GM18508 (cell line): Measurements from ENCODE around the gene HOXA6.

Experiments
- ATAC-seq: cut with Tn5 transposase; IDR thresholded peaks from one replicate; pipeline ENCODE4 v1.9.1; 2021; ENCODE audit warnings: moderate number of reproducible peaks; ENCODE audit not compliant: insufficient read depth, unreplicated experiment

The HOXA6 gene

DNA sequence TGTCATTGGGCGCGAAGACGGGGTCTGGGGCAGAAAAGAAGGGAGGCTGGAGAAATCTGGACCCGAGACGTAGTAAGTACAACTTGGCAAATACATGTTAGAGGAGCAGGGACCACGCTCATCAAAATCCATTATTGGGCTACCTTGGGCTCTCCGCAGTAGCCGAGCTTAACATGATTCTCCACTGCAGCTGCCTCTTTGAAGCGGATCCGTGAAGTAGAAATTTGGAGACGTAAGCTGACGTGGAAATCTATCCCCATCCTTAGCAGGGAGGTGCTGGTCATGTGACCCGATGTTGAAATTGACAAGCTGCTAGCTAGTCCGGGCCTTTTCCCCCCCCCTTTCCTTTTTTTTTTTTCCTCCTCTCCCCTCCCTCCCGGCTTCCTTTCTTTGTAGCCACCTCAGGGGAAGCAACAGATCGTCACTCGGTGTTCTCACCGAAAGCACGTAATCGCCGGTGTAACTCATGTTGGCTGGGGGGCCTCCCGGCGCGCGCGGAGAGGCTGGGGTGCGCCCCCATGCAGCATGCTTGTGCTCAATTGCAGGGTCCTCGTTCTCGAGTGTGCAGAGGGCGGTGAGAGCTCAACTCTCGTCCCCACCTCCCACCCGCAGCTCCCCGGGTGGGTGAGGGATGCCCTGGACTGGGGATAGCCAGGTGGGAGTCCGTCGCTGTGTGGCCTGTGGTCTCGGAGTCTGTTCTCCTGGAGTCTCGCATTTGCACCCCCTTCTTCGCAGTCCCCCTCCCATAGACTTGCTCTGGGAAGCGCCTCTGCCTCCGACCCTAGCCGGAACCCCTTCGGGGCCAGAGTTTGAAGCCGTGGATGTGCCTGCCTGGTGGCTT, 37.7 kb upstream of the HOXA6 start, which contains the start of gene HOXA11:
HOXA11 (minus strand) TSS at position 220 of the 841 bp plus-strand sequence; CDS start at position 132, 88 bp downstream.
- ATAC-seq, result no peak

DNA sequence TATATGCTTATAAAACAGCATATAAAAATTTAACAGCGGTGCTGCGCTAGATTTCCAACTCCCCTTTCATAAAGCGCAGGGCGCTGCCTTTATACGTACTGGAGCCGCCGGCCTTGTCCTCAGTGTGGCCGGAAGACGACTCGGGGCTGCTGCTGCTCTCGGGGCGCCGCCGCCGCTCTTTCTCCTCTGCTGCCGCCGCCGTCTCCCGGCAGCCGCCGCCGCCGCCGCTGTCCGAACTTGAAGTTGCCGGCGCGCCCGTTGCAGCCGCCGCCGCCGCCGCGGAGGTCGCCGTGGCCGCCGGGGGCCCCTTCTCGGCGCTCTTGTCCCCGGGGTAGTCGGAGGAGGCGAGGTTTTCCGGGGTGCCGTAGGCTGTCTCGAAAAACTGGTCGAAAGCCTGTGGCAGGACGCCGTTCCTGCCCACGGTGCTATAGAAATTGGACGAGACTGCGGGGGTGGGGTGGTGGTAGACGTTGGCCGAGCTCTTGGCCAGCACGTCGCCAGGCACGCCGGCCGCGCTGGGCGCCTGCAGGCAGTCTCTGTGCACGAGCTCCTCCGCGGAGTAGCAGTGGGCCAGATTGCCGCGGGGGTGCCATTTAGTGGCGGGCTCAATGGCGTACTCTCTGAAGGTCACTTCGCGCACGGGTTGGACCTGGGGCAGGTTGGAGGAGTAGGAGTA, 36.9 kb upstream of the HOXA6 start:
- ATAC-seq, result no peak

DNA sequence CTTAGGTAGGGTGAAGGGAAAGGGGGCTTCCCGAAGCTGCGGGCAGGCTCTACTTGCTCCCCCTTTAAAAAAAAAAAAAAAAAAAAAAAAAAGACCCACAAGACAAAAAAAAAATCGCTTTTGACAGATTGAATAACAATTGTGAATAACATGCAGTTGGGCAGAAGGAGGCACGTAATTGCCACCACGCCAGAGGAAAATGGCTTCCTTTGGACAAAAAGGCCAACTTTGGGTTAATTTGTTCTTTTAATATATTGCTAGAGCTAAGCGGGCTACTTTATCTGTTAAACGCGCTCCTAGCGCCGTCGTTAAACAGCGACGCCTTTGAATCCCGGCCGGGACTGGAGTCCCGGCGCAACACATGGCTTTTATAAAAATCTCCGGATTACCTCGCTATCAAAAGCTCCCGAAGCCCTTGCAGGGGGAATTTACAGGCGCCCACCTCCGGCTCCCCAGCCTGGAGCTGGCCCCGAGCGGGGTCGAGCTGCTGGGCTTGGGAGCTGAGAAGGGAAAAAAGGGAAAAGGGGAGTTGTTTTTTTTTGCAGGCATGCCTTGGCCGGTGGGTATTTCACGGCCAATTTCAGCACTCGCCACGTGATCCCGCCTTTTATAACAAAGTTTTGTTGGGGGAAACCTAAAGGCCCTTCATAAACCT, 36.2 kb upstream of the HOXA6 start:
- ATAC-seq, result no peak

DNA sequence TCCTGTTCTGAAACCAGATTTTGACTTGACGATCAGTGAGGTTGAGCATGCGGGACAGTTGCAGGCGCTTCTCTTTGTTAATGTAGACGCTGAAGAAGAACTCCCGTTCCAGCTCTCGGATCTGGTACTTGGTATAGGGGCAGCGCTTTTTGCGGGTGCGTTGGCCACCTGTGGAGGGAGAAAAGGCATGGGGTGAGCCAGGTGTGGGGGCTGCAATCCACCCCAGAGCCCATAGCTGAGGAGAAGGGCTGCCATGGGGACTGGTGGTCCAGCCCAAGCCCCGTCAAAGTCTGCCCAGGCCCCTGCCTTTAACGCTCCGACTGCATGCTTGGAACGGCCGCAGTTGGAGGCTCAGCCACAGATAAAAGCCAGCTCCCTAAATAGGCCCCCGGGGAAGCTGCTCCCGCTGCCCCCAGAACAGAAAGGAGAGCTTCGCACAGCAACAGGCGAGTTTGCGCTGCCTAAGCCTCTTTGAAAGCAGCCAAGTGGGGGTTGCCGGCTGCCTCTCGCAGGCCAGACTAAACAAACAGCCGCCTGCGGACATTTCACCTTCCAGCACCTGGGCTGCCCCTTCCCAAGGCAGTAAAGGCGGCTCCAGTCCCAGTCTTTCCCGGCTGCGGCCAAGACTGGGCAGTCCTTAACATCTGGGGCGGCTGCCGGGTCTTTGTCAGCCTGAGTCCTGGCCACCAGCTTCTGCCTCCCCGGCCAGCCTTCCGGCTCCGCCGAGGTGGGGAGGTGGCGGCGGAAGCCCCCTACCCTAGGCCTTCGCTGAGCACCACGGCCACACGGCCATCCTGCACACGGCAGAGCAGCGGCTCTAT, 35.5 kb upstream of the HOXA6 start:
- ATAC-seq, result no peak

DNA sequence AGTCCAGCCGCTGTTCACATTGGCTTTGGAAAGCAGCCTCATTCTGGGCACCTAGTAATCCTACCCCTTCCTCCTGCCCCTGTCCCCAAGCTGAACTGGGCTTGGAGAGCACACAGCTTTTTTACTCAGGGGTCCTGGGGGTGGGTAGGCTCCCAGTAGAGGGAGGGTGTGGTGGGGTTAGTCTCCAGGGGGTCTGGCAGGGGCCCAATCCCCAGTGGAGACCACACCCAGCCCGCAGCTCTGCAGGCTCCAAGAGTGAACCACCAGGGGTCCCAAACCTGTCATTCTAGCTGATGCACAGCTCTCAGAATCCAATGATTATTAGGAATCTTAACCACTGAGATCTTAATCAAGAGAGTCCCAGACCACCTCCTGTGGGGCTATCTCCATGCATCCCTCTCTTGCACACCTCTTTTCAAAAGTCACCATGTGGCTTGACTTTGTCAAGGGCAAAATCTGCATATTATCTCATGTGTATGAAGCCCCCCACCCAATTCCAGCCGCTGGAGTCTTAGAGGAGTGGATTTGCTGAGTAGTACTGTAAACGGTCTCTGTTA, 34.8 kb upstream of the HOXA6 start:
- ATAC-seq, result no peak

DNA sequence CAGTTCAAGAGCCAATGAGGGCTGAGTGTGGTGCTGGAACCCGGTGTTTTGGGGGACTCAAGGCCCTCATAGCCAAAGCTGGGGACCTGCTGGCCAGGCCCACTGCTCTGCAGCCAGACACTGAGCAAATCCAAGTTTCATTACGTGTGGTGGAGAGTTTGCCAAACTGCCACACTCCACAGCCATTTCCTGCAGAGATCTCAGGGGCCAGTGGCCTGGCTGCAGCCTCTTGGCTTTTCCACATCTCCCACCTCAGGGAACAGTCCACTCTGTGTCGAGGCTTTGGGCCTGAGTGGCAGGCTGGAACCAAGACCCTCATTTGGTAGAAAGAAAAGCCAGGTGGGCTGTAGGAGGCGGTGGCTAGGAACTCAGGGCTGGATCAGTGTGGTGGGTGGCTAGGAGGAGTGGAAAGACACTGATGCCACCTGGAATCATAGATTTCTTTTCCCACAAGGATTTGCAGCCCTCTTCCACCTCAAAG, 34.3 kb upstream of the HOXA6 start:
- no peak for ATAC-seq

DNA sequence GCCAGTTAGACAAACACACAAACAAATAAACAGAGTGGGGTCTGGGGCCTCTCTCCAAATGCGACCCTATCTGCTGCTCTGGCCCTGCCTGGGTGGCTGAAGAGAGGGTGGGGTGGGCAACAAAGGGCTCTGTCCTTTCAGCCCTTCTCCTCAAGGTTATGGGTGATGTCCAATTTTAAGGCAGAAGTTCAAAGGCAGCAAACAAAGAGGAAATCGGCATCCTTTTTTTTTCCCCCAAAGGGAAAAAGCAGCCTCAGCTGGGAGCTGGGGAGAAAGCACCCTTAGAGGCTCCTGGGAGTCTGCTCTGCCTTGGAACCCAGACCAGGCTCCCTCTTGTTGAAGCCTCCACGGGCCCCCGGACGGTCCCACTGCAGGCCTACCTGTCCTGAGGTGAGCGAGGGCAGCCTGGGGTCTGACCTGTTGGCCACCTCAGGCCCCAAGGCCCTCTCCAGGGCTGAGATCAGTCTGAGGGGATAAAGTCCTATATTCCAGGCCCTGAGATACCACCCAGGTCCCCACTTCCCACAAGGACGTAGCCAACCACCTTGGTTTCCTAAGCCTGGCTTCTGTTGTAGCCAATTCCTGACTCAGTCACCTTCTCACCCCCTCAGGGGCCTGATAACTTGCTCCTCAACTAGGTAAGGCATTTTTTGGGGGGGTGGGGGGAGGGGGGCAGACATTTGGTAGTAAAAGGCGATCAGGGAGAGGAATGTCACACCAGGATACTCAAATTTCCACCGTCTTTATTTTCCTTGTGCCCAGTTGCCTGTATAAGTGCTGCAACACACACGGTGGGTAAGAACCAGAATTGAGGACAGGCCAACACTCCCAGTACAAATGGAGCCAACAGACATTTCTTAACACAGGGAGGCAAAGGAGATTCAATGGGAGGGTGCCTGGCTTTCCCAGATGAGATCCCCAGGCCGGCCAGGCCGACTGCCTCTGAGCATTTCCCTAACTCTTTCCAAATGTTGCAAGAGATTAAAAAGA, 33.2 kb upstream of the HOXA6 start:
- ATAC-seq, result no peak

DNA sequence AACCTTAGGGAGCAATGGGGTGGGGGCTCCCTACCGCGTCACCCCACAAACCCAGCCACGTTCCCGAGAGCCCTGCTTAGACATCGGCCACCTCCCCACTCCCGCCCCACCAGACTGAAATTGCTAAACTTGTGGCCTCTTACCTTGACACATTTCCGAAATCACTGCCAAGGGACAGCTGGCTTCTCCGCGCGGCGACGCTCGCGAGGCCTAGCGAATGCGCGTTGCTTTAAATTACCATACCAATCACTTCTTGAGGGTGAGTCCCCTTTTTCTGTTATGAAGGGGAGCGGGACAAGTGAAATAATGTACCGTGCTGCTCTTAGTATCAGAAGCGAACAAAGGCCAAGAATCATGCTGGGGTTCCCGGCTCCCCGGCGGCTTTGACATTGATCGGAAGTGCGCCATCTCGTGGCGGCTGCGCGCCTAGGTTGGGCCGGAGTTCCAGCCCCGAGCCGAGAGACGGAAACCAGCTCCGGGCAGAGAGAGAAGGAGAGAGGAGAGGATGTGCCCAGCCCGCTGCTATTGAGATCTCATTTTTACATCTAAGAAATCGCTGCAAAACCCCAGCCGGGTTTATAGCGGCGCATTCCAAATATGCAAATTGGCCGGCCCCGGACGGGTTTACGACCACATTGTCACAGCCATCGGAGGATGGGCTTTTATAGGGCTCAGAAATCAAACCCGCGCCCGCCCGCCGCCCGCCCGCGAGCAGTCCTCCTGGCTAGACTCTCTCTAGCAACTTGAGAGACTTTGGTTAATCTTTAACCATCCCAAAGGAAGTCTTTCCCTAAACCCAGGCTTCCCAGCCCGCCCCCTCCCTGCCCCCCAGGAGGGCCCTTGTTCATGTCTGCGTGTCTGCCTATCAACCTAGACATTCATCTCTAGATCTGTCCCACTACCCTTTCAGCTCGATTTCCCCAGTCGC, 32.2 kb upstream of the HOXA6 start:
- no peak for ATAC-seq

DNA sequence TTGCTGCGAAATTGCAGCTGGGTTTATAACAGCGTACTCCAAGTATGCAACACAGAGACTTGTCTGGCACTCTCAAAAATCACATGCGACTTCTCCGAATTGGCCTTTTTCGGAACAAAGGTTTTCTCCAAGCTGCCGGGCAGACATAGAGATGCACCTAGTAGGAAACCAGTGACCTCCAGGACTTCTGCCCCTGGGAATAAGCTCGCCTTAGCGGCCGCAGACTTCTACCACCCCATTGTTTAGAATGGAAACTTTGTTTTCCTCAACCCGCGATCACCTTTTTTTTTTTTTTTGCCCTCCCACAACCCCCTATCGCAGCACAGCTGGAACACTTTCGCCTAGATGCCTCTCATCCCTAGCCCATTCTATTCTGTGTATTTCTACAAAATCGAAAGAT, 31.5 kb upstream of the HOXA6 start:
- no peak for ATAC-seq

DNA sequence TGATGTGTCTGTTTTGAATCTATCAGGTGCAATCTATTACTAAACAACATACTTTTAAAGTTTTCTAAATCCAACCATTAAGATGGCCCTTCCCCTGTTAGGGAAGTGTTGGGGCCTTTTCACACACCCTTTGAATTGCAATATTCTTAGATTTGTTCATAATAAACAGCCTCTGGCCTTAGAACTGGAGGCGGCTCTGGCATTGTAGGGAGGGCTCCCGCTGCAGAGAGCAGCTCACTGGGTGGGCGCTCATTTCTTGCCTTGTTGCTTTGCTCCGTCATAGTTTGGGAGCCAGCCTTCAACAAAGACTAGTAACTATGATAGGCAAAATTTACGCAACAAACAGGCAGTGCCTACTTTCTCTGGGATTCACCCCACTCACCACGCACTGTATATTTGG, 30.8 kb upstream of the HOXA6 start:
- no peak for ATAC-seq

DNA sequence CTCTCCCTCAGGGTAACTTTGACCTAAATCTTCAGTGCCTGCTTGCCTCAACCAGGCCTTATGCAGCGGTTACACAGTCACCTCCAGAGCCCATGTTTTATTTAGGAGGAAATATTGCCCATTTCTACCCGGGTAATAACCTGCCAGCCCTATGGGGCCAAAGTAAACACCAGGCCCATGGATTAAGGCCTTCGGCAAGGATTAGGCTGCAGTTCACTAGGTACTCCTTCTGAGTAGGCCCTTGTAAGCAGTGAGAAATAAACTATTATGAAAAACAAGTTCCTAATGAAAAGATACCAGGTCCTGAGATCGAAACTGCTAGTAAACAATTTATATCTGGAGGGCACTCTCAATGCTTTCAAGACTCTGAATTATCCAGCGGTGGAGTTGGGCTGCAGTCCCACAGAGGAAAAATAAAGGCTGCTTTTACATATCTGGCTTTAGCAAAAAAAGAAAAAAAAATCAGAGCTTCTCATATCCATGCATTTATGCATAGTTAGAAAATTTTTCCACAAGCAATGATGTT, 30.3 kb upstream of the HOXA6 start:
- no peak for ATAC-seq

DNA sequence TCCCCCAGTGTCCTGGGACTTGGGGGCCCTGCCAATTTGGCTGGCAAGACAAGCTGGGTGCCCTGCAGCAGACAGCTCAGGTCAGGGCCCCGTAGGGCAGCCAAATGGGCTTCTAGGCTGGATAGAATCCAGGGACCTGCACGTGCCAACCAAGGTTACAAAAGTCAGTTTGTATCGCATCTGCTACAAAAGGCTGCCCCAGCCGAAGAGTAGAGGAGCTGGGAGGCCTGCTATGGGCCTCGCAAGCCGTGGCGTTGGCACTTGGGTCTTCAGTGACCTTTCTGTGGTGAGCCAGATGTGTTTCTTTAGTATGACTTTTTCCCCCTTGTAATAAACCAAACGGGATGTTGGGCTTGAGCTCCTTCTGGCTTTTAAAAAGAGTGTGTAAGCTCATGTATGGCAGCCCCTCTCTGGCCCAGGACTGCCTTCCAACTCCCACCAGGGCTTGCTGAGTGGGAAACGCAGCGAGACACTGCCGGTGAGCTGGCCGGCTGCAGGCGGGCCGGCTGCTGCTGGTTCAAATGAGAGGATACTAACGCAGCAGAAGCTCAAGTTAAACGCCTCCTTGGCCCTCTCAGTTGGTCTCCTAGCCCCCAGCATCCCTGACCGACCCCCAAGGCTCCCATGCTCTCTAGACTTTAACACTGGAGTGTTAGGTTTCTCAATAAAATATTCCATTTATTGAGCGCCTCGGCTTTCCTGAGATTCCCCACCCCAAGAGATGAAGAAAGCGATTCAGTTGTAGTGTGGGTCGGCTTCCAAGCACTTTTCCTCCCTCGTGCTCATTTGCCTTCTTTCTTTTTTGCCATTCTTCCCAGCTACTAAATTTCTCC, 29.6 kb upstream of the HOXA6 start:
- no peak for ATAC-seq

DNA sequence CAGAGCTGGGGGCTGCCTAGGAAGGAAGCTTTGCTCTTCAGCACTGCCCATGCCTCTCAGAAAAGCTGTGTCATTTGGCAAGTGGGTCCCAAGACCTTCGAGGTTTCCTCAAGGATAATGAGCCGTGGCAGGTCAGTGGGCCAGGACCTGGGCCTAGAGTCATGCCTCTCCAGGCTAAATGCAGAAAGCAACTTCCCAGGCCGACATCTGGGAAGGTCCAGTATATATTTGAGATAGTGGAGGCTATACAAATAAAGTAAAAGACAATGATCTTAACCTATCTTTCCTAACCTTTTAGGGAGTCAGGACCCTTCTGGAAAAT, 28.9 kb upstream of the HOXA6 start:
- ATAC-seq, result no peak

DNA sequence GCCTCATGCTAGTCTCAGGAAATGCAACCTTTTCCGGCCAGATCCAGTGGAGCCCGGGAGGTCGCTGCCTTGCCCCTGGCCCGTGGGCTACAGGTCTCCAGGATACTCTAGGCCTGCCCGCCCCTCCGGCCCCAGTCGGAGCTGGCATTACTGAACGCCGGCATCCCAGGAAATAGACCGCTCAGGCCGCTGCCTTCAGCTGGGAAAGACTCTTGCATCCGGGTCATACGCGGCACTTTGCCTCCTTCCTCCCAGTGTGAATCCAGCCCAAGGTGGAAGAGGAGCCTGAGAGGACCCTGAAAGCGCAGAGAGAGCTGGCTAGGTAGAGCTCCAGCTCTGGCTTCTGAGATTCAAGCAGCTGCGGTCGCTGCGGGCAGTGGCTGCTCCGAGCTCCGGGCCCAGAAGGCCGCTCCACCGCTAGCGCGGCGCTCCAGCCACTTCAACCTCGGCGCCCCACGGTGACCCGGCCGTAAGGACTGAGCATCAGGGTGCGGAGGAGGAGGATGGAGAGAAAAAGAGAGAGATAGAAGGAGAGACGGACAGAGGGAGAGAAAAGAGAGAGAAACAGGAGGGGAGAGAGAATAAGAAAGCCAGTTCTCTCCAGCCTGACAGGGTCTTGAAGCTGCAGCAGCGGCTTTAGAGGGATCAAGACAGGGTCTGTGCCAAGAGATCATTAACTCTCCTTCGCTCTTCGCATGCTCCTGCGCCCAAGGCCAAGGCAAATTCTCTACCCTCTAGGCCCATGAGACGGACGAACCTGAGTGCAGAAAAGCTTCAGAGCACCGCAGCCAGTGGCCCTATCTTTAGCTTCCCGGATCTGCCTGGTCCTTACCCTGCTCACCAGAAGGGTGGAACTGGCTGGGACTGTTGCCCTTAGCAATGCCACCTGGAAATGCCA, 28.3 kb upstream of the HOXA6 start:
- no peak for ATAC-seq

DNA sequence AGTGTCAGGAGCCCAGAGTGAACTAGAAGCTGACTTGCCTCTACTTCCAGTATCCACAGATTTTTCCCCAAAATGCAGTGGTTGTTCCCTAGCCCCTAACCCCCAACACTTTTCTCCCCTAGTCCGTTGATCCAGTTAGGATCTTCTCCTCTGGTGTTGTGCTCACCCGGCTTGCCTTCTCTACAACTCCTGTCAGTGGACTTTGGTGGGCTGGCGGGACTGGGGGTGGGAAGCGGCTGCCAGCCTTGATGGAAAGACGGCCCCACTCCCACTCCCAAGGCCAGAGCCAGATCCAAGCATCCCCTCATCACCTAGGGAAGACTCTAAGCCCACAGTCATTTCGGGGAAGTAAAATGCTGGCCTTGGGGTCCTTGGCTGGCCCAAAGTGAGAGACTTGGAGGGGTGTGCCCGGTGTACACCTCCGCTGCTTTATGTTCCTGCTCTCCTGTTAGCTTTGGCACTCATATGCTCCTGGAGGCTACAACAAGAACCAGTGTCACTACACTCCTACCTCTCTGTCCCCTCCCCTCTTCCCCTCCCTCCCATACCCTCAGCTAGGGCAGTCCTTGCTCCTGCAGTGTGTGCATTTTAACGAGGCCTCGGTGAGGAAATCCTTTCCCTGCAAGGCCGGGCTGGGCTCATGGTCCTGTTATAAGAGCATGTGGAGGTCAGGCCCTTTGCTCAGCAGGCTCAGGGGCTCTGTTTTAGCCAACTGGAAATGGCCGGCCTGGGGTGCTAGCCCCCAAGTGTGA, 27.5 kb upstream of the HOXA6 start:
- no peak for ATAC-seq
